ENCODE data around the gene FADS2.

Gene FADS2

GRCh38 chr11:61916737-61917333, 88.7 kb downstream of the FADS2 start:
- no peaks in the 10 kb centered on the region for H3K36me3 ChIP-seq
- peaks cover 0 to 19% of the 10 kb centered on the region in 2 donors for H3K27me3 ChIP-seq
- peak overlapping the region; percentile 62 to 67 for H3K4me3 ChIP-seq
- peaks cover 0 to 24% (median 12%) of the 10 kb centered on the region in 4 donors for H3K4me1 ChIP-seq
- intact Hi-C loops (cut with DNase I; ENCODE audit: low total_unique reads), result no loop called here
- H3K27ac ChIP-seq, result peak overlapping the region; percentile 64 to 71
- TF ChIP-seq, protein P1, sequence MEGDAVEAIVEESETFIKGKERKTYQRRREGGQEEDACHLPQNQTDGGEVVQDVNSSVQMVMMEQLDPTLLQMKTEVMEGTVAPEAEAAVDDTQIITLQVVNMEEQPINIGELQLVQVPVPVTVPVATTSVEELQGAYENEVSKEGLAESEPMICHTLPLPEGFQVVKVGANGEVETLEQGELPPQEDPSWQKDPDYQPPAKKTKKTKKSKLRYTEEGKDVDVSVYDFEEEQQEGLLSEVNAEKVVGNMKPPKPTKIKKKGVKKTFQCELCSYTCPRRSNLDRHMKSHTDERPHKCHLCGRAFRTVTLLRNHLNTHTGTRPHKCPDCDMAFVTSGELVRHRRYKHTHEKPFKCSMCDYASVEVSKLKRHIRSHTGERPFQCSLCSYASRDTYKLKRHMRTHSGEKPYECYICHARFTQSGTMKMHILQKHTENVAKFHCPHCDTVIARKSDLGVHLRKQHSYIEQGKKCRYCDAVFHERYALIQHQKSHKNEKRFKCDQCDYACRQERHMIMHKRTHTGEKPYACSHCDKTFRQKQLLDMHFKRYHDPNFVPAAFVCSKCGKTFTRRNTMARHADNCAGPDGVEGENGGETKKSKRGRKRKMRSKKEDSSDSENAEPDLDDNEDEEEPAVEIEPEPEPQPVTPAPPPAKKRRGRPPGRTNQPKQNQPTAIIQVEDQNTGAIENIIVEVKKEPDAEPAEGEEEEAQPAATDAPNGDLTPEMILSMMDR (IDR thresholded peaks at IDR 0.05), result no peak
- DNase-seq, result no peak
- no peaks in the 10 kb centered on the region for H3K9me3 ChIP-seq

All from tibial artery (tissue), 4 donors.